MV-4-11 (cell line): Measurements from ENCODE around the gene TSC22D2.
A peak's percentile ranks its signal among the peaks of the same experiment; 100 is the strongest.

Experiments
- DNase-seq: peaks from one replicate; lab custom pipeline; 2025; lab: John Stamatoyannopoulos, UW

TSC22D2 gene

GRCh38 chr3:150385296-150386242 is 22.5 kb upstream of the TSC22D2 start:
- no peak for DNase-seq

DNA sequence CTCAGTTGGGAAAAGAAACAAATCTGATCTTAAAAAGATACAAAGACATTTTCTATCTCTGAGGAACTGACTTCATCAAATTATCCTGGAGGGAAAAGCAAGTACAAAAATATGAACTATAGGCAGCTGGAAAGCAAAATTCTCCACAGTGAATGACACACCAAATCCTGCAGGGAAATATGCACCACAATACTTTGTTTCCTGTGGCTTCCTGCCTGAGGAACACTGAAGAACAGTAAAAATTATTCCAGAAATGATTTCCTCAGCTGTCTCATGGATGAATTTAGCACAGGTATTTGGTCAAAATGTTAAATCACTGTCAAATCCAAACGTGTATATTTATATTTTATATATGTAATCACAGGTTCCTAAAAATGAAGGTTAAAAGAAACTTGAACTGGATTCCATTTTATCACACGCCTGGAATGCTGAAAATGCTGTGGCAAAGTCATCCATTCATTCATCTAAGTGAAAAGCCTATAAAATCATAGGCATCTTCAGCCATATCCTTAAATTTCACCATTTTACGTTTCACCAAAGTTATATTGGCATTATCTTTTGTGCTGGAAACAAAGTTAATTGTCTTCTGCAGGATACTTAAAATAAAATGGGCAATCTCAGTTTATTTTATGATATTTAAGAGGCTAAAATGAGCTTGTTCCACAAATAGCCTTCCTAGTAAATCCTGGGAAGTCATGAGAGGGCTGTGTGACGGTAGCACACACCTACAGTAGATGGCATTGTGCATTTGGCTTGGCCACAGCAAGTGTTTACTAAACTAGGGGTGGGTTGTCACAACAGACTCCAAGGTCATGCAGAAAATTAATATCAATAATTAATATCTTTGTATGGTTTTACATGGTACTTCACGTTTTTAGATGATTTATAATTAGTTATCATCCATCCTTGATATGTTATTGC is 19.3 kb upstream of the TSC22D2 start:
- DNase-seq = no peak

GRCh38 chr3:150390087-150390486 is 18.0 kb upstream of the TSC22D2 start:
- no peak for DNase-seq

DNA sequence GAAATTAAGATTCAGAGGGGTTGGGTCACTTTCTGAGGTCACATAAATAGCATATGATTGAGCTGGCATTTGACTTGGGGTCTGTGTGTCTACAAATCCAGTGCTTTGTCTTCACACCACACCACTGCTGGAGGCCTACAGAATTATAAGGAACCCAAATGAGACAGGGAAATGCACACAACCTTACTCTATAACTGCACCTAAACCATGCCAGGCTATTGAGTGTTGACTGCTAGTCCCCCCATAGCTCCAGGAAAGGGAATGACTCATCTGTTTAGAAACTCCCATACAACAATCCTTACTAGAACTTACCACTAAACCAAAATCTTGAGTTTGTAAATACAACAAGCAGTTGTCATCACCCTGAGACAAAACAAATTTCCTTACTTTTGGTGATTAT is 16.9 kb upstream of the TSC22D2 start:
- no peak for DNase-seq

GRCh38 chr3:150393745-150394144 is 14.4 kb upstream of the TSC22D2 start:
- no peak for DNase-seq

DNA sequence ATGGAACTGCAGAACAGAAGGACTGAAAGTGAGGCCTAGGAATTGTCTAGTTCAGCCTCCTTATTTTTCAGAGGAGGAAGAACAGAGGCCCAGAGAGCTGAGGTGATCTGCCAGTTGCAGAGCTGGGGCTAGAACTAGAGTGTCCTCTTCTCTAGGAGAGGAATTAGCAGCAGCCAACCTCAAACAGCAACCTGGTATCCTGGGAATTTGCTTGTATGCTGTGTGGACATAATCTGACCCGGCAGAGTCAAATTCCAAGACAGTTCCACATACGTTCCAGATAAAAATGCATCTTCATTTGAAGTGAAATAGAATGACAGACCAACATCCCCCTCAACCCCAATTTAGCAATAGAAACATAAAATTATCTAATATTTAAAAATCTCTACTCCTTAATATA is 13.5 kb upstream of the TSC22D2 start:
- no peak for DNase-seq

DNA sequence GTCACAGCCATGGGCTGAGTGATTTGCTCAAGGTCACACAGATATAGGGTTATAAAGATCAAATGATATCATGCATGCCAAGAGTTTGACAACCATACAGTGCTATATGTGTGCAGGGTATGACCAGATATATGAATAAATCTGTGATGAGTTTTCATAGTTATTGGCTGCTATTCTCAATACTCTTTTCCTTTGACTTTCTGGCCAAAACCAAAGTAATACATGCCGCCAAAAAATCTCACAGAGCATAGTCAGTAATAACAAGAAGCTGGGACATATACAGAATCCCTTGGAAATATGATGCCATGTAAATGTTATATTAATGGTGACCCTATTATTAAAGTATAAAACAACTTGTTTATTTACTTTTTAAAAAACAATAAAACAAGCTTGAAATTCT is 11.6 kb upstream of the TSC22D2 start:
- no peak for DNase-seq

GRCh38 chr3:150396956-150397550 is 11.0 kb upstream of the TSC22D2 start:
- DNase-seq = no peak

- no peak for DNase-seq
Observed at GRCh38 chr3:150399060-150399459, 9.0 kb upstream of the TSC22D2 start.

DNA sequence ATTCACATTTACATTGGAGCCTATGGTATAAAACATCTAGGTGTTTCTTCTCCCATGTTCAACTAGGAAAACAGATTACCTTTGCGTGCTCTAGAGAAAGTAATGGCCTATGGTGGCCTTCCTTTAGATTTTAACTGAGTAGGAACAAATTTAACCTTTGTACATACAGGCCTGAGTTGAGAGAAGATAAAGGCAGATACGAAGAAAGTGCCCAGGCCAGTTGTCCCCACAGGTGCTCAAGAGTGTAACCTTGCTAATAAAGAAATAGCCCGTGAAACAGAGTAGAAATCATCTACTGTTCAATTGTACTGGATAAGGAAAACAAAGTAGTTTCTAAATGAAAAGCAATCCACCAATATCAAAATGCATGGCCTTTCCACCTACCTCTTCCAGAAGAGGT is 6.8 kb upstream of the TSC22D2 start:
- no peak for DNase-seq

- no peak for DNase-seq
Observed at GRCh38 chr3:150402217-150402616, 5.9 kb upstream of the TSC22D2 start.

- no peak for DNase-seq
Observed at GRCh38 chr3:150404023-150404422, 4.1 kb upstream of the TSC22D2 start.

- DNase-seq = no peak
Observed at GRCh38 chr3:150407051-150407807, 869 bp upstream of the TSC22D2 start.

DNA sequence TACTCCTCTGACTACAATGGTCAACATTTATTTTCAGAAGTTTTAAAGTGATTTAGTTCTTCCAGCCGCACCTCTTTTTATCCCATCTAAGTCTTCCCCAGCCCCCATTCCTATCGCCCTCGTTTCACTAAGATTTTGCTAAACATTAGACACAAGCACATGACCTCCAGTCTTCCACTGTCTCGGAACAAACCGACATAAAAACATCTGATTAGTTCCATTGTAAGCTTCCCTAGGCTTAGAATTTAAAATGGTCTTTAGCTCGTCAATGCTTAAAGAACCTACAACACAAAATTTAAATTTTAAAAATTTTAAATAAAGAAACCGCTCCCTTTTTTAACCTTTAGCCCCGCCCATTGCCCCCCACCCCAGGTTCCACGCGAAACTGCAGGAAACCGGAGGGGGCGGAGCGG is 284 bp upstream of the TSC22D2 start:
- peak; percentile 64 for DNase-seq

- DNase-seq = no peak
Observed at GRCh38 chr3:150409125-150409511, 1.0 kb downstream of the TSC22D2 start.

DNA sequence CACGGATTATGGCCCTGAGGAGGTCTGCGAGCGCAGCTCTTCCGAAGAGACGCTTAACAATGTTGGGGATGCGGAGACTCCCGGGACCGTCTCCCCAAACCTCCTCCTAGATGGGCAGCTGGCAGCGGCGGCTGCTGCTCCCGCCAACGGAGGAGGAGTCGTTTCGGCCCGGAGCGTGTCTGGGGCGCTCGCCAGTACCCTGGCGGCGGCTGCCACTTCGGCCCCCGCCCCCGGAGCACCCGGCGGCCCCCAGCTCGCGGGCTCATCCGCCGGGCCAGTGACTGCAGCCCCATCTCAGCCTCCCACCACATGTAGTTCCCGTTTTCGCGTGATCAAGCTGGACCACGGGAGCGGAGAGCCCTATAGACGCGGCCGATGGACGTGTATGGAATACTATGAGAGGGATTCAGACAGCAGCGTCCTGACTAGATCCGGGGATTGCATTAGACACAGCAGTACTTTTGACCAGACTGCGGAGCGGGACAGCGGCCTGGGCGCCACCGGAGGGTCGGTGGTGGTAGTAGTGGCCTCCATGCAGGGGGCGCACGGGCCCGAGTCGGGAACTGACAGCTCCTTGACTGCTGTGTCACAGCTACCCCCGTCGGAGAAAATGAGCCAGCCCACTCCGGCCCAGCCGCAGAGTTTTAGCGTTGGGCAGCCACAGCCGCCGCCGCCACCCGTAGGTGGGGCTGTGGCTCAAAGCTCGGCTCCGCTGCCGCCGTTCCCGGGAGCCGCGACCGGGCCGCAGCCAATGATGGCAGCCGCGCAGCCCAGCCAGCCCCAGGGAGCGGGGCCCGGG is 1.6 kb downstream of the TSC22D2 start:
- DNase-seq = peak; percentile 55

GRCh38 chr3:150410311-150411105 is 2.4 kb downstream of the TSC22D2 start:
- no peak for DNase-seq

DNA sequence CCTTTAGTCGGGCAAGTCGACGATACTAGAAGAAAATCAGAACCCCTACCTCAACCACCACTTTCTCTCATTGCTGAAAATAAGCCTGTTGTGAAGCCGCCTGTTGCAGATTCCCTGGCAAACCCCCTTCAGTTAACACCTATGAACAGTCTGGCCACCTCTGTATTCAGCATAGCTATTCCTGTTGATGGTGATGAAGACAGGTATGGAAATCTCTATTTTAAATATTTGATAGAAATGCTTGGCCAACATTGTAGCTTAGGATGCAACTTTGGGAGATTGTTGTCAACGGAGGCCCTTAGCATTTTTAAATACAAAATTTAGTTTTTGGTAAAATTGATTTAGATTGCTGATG is 3.0 kb downstream of the TSC22D2 start:
- DNase-seq = no peak

DNA sequence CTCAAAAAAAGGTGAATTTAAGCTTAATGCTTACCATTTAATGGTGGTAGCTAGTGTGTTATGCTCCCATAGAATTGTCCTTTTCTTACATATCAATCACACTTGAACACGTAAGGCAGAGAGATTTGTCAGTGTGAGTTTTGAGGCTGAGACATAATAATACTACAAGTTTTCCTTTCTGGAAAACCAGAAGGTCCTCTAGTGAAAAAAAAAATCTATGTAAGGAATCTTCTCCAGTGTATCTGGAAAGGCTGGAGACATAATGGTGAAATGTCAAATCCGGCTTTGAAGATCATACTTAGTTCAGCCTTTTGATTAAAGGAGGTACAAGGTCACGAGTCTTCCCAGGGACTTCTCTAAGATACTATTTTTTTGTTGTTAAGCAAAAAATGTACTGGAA is 3.4 kb downstream of the TSC22D2 start:
- no peak for DNase-seq

- DNase-seq = peak; percentile 76
Observed at GRCh38 chr3:150411976-150412375, 3.9 kb downstream of the TSC22D2 start.
